NCI-H1048 (cell line): ENCODE results near the gene DGKG.

ENCODE experiments used
- DNase-seq: peaks from one replicate; lab custom pipeline; 2025; lab: John Stamatoyannopoulos, UW

Gene DGKG

DNA sequence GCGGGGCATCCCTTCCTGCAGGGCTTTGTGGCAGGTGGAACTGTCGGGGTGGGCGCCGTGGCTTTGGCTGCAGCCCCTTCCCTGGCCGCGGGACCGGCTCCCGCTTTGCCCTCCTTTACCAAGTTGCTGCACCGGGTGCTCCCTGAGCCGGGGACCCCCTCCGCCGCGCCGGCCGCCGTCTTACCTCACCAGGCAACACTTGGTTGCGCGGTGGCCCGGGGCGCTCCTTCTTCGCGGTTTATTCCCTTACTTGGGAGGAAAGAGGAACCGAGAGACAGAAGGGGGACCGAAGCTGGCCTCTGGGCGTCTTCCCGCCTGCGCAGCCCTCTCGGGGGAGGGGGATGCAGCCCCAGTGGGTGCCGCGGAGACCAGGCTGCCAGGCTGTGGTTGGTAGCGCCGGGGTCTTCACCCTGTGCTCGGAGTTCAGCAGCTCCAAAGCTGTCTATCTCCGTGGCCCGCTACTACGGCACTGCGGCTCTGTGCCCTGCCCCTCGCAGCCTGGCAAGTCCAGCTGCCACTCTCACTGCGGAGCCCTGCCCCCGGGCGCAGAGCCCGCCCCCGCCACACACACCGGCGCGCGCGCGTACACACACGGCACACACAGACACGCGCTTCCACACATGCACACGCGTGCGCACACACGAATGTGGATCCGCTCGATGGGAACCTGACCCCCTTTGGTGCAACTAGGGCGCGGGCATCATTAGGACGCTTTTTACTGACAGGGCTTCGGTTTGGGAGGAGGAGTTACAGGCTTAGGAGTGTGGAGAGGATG is at the start of gene DGKG:
Gene DGKG, minus strand, starts transcription at position 473 of the 775 bp plus-strand sequence. CDS start 41,775 bp downstream, outside the sequence.
- no peak for DNase-seq

DNA sequence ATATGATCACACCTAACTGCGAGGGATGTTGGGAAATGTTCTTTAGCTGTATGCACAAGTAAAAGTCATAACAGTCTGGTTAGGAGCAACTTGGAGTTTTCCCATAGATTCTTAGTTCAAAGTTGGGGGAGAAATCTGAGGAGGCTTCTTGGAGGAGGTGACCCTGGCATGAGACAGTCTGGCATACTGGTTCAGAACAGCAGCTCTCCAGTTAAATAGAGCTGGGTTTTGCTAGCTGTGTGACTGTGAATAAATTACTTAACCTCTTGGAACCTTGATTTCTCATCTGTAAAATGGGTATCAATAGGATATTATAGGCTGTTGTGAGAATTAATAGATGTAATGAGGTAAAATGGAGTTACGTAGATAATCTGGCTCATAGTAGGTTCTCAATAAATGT is 49.1 kb upstream of the DGKG start:
- DNase-seq, result no peak

DNA sequence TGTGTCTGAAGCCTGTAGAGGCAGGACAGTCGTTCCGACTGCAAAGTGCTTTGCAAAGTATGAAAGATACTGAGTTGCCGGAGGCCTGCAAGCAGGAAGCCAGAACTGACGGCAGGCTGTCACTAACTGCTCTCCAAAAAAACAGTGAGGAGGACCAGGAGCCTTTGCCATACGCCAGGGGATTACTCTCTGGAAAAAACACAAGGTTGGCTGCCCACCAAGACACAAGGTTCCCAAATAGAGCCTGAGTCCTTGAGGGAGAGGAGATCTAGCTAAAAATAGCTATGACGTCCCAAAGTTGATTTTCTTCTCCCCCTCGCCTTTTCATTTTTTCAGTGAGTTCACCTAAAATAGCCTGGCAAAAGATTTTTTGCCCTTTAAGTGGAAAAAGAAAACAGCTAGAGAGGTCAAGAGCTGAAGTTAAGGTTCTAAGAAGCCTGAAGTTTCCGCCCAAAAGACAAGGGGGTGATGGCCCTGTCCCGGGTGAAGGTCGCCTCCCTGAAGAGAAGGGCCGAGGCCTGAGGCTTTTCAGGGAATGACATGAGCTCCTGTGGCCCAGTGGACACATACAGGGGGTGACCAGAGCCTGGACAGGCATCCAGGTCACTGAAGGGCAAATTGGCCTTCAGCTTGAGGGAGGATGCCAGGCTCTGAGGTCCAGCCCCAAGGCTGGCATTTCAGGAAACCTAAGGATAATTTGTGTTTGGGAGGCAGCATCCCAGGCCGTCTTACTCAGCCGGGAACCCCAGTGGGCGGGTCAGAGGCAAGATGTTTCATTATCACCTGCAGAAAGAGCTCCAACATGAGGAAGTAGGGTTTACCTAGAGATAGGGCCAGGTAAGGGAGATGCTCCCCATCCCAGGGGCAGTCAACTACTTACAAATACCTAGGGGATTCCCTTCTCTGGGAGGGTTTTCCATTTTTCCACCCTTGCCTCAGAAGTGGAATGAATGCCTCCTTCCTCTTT is 44.9 kb upstream of the DGKG start:
- DNase-seq, result no peak

DNA sequence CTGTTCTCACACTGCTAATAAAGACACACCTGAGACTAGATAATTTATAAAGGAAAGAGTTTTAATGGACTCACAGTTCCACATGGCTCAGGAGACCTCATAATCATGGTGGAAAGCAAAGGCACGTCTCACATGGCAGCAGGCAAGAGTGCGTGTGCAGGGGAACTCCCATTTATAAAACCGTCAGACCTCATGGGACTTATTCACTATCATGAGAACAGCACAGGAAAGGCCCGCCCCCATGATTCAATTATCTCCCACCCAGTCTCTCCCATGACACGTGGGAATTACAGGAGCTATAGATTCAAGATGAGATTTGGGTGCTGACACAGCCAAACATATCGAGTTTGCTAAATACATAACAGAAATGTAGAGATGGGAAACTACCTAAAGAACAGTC is 39.5 kb upstream of the DGKG start:
- DNase-seq, result no peak

DNA sequence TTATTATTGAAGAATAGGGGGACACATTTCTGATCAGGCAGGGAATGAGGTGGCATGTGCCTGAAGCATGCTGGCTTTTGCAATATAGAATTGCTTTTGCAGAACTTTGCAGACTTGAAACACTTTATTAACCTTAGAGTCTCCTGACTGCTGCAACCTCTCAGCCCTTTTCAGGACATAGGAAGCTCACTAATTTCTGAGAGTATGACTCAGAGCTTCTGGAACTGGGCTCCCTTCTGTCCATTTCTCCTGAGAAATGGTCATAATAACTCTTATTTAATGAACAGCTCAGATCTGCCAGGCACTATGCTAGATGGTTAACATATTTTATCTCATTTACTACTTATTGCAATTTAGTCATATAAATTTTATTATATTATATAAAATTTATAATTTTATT is 38.6 kb upstream of the DGKG start:
- no peak for DNase-seq

DNA sequence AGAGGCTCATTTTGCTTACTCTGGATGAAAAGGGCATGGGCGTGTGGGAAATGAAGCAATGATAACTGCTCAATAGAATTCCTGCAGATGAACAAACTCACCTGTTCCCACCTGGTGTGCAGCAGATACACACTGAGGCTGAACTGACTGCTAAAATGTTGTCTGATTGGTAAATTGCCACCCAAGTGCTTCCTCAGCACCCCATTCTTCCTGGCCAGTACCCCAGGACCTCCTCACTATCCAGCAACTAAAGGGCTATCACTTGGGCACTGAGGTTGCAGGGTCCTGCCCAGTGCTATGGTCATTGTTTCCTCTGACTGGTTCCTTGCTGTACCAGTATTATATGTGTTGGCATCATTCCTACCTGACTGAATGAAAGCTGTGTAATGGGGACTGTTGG is 38.0 kb upstream of the DGKG start:
- no peak for DNase-seq

DNA sequence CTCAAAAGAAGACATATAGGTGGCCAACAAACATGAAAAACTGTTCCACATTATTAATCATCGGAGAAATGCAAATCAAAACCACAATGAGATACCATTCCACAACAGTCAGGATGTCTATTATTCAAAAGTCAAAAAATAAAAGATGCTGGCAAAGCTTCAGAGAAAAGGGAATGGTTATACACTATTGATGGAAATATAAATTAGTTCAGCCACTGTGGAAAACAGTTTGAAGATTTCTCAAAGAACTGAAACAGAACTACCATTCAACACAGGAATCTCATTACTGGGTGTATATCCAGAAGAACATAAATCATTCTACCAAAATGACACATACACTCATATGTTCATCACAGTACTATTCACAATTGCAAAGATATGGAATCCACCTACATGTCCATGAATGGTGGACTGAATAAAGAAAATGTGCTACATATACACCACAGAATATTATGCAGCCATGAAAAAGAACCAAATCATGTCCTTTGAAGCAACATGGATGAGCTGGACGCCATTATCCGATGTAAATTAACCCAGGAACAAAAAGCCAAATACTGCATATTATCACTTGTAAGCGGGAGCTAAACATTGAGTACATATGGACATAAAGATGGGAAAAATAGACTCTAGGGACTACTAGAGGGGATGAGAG is 32.7 kb upstream of the DGKG start:
- DNase-seq, result no peak

DNA sequence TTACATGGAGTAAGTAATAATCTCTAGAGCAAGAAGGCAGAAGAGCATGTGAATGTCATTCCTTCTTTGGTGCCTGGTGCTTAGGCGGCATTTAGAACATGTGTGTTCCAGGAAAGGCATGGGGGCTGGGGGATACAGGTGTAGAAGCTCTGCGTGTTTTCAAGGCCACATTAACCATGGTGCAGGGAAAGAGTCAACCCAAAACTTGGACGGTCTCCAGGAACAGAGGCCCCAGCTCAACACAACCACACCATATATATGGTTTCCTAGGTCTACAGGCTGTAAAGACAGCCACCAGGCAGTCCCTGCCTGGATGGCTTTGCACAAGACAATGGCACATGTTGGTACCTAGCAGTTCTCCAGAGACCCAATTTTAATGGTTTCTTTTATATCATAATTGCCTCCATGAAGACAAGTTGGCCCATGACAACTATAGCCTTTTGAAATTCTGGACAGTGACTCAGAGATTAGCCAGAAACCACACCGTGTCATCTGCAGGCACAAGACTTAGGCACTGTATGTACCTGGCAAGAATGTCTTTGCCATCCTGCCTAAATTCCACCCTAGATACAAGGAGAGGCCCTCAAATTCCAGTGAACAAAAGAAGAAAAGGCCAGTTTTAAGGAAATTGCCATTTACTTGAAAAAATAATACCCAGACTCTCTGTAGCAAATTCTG is 25.0 kb upstream of the DGKG start:
- DNase-seq, result no peak

DNA sequence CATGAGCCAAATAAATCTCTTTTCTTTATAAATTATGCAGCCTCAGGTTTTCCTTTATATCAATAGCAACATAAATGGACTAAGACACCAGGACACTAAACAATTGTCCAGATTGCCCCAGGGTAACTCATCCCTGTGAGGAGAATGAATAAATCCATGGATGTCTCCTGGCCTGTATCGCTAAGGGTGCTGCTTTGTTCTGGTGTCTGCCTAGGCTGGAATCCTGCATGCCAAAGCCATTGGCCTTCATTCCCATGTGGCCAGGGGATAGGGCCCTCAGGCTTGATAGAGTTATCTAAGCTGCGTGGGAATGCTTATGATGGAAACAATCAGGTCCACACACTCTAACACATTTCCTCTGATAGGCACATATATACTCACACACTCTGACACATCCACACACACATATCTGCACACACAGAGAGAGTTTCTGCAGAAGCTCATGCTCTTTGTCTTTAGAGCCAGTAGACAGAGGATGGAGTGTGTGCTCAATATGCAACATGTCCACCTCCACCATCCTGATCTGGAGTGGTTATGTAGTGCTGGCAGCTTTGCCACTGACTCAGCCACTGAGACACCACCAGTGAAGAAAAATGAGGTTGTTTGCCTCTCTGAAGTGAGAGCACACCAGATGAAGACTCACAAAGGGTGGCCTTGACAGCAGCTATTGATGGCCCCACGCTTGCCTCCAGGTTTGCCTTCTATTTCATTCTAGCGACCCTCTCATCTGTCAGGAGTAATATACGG is 24.0 kb upstream of the DGKG start:
- no peak for DNase-seq

DNA sequence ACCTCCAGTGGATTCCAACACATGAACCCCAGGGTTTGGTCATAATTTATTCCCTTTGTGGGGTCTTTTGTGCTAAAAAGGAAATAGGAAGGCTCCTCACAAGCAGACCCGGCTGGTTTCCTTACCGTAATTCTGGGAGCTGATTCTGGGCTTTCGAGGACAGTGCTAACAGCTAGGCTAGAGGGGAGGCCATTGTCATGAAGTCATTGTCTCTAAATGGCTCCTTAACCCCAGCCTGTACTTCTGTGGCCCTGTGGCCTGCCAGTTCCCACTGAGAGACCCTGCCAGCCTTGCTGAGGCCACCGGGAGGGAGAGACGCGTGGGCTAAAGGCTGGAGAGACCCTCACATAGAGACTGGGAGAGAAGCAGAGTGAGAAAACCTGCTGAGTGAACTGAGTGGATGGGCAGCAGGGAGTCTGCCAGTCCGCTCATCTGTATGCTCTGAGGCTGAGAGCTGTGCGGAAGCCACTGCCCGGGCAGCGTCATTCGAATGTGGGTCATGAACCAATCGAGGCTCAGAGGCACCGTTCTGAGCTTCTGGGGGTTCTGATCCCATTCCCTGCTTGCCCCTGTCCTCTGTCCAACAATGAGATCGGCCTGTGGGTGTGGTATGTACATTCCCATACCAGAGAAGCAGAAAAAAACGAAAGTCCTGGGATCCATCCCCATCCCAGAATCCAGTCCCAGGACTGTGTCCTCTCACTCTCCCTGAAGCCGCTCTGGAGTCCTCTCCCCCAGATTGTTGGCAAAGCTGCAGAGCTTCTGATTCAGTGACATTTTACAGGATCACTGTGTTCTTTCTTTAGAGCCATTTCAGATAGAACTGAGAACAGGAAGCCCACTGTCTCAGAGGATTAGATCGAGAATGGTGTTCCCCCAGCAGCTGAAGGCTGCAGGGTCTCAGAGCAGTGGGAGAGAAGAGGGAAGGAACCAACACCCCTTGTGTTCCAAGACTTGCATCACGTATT is 21.3 kb upstream of the DGKG start:
- DNase-seq, result no peak

DNA sequence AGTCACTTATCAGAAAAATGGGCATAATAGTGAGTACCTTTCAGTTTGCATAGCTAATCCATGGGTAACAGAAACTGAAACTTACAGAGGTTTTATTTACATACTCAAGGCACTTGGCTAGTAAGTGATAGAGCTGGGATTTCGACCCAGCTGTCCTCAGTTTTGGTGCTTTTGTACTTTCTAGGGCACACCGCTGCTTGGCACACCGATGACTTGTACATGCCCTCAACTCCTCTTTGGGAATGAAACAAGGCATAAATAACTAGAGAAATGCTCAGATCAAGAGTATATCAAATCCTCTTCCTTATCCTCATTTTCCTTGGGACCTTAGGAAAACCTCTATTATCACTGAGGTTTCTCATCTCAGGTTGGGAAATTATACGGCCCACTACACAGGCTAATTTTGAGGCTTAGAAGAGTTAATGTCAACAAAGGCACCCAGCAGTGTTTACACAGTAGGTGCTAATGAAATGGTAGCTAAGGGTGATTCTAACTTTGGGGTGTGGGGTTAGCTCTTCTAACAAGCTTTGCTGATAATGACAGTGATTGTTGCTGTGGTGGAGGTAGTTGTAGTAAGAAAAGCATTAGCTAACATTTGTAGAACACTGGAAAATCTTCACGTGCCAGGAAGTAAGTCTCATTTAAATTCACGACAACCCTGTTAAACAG is 20.3 kb upstream of the DGKG start:
- no peak for DNase-seq

DNA sequence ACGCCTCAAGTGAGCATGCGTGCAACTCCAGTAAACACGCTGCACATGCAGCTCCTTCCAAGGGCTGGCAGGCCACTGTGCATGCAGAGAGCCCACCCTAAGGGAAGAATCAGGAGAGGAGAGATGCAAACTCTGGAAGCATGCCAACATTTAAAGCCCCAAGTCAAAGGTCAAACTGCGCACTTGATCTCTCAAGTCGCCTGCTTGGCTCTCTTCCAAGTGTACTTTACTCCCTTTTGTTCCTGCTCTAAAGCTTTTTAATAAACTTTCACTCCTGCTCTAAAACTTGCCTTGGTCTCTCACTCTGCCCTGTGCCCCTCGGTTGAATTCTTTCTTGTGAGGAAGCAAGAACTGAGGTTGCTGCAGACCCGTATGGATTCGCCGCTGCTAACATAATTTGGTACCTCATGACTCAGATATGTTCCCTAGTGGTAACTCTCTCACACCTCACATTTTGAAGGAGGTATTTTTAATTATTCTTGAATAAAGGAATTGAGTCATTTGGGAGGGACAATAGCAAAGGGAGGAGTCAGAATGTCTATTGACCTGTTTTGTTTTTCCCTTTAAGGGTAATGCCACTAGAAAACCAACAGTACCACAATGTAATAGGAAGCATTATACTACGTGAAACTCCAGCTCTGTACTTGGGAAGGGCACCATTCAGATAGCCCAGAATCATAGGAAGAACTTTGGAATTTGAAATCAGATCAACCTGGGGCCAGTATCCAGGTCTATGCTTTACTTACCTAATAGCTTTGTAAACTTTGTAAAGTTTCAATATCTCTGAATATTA is 19.6 kb upstream of the DGKG start:
- DNase-seq, result no peak

DNA sequence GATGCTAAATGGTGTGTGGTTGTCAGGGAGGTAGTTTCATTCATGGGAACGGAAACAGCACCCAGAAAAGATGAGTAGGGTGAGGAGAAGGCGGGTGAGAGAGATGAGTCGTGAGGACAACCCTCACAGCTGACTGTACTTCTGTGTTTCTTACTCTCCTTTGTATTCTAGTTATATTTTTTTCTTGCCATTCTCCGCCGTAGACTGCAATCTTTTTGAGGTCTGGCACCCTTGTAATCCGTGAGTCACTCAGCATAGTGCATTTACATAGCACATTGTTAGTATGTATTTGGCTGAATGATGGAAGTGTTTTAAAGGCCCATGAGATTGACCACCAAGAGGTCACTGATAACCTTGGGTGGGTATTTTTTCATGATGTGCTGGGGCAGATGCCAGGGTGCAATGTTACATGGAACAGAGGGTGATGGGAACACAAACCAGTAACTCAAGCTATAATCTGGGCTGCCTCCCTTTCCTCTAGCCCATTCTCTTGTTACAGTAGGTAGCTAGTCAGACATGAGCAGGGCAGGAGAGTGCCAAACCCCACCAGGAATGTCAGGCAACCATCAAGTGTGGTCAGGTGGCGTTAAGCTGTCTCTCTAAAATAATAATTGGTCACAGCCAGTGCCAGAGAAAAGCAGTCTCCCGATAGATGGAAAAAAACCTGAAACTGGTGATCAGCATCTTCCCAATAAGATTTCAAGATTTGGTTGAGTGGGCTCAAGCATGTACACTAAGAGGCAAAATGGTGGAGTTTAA is 18.8 kb upstream of the DGKG start:
- DNase-seq, result no peak

DNA sequence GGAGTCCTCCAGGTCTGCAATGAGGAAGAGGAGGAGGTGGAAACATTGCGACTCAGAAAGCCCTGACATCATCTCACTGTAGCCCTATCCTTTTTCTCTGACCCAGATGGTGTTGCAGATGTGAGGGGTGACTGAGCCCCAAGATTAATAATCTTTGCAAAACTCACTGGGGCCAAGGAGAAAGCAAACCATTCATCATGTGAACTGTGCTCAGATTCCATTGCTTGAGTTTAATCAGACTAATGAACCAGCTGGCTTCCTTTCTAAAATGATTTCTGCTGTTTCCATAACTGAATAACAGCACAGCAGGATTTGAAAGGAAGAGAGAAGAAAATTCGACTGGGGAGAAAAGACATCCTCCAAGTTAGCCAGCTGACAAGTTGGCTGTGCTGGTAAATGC is 13.4 kb upstream of the DGKG start:
- DNase-seq, result no peak

DNA sequence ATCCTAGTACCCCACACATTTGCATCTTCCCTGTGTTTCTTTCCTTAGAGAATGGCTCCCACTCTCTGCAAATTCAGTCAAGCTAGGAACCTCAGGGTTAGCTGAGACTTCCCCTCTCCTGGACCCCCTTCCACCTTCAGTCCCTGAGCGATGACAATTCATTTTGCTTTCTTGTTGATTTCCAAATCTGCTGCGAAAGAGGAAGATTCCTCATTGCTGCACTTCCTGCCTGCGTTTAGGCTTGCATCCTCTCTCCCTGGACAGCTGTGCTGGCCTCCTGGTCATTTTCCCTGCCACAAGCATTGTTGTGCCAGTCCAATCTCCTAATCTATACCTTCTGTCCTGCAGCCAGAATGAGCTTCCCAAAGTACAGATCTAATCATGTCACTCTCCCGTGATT is 12.3 kb upstream of the DGKG start:
- no peak for DNase-seq

DNA sequence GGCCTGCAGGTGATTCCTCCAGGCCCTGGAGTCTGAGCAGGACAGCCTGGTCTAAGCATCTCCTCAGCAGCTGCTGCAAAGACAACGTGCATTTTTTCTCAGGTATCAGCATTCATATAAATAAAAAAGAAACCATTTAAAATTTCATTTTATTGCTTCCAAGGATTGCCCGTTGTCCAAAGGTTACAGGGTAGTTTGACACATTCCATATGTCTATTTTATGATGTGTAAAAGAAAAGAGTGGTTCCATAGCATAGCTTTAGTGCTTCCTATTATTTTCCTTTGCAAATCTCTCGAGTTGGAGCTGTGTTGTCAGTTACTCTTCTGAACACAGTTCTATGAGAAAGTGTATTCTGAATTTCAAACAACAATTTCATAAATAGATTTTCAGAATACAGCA is 7.2 kb upstream of the DGKG start:
- no peak for DNase-seq

DNA sequence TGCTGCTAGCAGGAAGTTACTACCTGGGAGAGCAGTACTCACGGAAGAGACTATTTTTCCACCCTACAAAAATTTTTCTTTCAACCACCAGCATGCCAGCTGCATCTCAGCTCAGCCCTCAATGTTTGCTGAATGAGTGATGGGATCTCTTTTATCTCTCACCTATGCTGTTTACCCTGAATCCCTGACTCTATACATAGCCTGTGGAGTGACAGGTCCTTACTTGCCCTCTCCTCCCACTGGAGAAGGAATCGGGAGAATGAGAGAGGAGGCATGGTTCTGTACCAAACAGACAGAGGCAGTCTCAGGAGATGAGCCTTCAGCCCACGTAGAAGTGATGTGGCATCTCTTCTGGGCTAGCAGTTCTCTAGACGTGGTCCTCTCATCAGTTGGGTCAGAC is 6.7 kb upstream of the DGKG start:
- no peak for DNase-seq

DNA sequence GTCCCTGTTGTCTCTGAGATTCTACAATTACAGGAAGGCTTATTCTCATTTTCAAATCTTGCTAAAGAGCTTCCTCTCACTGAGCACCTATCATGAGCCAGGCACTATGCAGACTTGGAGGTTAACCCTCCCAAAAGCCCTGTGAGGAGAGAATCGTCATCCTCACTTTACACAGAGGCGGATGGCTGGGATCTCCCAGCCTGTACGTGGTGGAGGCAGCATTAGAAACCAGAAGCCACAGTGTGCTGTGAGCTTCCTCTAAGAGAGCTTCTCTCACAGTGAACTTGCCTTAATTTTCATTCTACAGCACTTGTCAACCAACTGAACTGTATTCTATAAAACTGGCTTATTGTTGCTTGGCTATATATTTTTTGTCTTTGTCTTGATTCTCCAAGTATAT is 6.1 kb upstream of the DGKG start:
- DNase-seq, result no peak
